ENCODE data around the gene GIMAP6.
"Not testable (repeated sequence)": the region's sequence is repeated elsewhere in the genome, so short reads cannot be mapped to it uniquely, and the experiment has no call there.

The GIMAP6 gene

GRCh38 chr7:150585199-150585598, 47.0 kb downstream of the GIMAP6 start:
- no peak for DNase-seq (ENCODE audit: low spot score)

GRCh38 chr7:150580638-150581394, 51.4 kb downstream of the GIMAP6 start:
- no peak for DNase-seq (ENCODE audit: low spot score)

- not testable (repeated sequence) for DNase-seq (ENCODE audit: low spot score)
Measured at GRCh38 chr7:150579979-150580637, 52.1 kb downstream of the GIMAP6 start.
